Osteoblast (primary cell): ENCODE measurements around the gene DNAJC11. TPM values are rescaled to one million over a fixed set of nuclear protein-coding genes. Genes with fewer than 3 reads are reported as not detected.

ENCODE experiments used
- total RNA-seq: library from RNA; depleted of rRNA; stranded (reverse); fragments of >200 nt; gene quantifications from 2 replicates; pipeline ENCODE4 v1.2.3, GENCODE V29; 2012

The DNAJC11 gene
- total RNA-seq, 1 donor: 26.8 TPM

Other genes starting within 250 kb of the DNAJC11 start
- gene TNFRSF25, start 235.6 kb downstream of the DNAJC11 start, total RNA-seq: 3.3 and 5.0 TPM in 2 replicates
- gene PLEKHG5, start 210.1 kb downstream of the DNAJC11 start, total RNA-seq: 11.2 and 13.3 TPM in 2 replicates
- 31.1 and 32.1 TPM in 2 replicates for gene NOL9, start 147.3 kb downstream of the DNAJC11 start, total RNA-seq
- gene TAS1R1, start 146.5 kb downstream of the DNAJC11 start, total RNA-seq: under 0.01 and 0.29 TPM in 2 replicates
- gene ZBTB48, start 121.8 kb downstream of the DNAJC11 start, total RNA-seq: 11.5 and 14.5 TPM in 2 replicates
- 76.3 and 86.1 TPM in 2 replicates for gene KLHL21, start 98.9 kb downstream of the DNAJC11 start, total RNA-seq
- gene PHF13, start 88.1 kb downstream of the DNAJC11 start, total RNA-seq: 13.4 and 16.8 TPM in 2 replicates
- gene THAP3, start 76.9 kb downstream of the DNAJC11 start, total RNA-seq: 19.2 and 19.5 TPM in 2 replicates
- 38.0 and 47.4 TPM in 2 replicates for gene CAMTA1, start 83.6 kb upstream of the DNAJC11 start, total RNA-seq